ENCODE results near the gene TMEM263. TPM values are rescaled to one million over a fixed set of nuclear protein-coding genes. Genes with fewer than 3 reads are reported as not detected.

TMEM263 gene
- total and polyA plus RNA-seq, 9 of the 15 experiments (the other 6 are each of a cell fraction or from before 2014, with no cell fraction given): 12.6 to 36.7 (median 24.4) TPM

DNA sequence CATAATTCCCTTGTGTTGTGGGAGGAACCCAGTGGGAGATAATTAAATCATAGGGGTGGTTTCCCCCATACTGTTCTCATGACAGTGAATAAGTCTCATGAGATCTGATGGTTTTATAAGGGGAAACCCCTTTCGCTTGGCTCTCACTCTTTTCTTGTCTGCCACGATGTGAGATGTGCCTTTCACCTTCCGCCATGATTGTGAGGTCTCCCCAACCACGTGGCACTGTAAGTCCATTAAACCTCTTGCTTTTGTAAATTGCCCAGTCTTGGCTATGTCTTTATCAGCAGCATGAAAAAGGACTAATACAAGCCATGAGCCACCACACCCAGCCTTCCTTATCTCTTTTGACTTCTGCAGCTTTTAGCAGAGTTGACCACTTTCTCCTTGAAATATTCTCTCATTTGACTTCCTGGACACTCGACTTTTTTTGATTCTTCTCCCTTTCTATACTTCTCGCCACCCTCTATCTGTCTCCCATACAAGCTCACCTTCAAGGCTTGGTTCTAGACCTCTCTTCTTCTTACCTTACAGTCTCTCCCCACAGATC lies 29.0 kb downstream of the TMEM263 start (continued):
- TF ChIP-seq, protein P1, sequence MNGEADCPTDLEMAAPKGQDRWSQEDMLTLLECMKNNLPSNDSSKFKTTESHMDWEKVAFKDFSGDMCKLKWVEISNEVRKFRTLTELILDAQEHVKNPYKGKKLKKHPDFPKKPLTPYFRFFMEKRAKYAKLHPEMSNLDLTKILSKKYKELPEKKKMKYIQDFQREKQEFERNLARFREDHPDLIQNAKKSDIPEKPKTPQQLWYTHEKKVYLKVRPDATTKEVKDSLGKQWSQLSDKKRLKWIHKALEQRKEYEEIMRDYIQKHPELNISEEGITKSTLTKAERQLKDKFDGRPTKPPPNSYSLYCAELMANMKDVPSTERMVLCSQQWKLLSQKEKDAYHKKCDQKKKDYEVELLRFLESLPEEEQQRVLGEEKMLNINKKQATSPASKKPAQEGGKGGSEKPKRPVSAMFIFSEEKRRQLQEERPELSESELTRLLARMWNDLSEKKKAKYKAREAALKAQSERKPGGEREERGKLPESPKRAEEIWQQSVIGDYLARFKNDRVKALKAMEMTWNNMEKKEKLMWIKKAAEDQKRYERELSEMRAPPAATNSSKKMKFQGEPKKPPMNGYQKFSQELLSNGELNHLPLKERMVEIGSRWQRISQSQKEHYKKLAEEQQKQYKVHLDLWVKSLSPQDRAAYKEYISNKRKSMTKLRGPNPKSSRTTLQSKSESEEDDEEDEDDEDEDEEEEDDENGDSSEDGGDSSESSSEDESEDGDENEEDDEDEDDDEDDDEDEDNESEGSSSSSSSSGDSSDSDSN (IDR thresholded peaks at IDR 0.05; ENCODE audit: borderline replicate concordance in 1 of 2, low read depth in 2 of 2, low read length in 2 of 2): no peak
- TF ChIP-seq TGIF2 (CRISPR knock-in tag; IDR thresholded peaks at IDR 0.05): no peak
- TF ChIP-seq NUFIP1 (IDR thresholded peaks at IDR 0.05; ENCODE audit: partially characterized antibody): peak; percentile 74
- TF ChIP-seq, protein P2, sequence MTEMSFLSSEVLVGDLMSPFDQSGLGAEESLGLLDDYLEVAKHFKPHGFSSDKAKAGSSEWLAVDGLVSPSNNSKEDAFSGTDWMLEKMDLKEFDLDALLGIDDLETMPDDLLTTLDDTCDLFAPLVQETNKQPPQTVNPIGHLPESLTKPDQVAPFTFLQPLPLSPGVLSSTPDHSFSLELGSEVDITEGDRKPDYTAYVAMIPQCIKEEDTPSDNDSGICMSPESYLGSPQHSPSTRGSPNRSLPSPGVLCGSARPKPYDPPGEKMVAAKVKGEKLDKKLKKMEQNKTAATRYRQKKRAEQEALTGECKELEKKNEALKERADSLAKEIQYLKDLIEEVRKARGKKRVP (CRISPR knock-in tag; IDR thresholded peaks at IDR 0.05): no peak
- TF ChIP-seq ZNF121 (CRISPR knock-in tag; conservative IDR thresholded peaks at IDR 0.05): no peak
- no peak for TF ChIP-seq ZNF124 (CRISPR knock-in tag; IDR thresholded peaks at IDR 0.05)
- no peak for TF ChIP-seq HDAC8 (tag; IDR thresholded peaks at IDR 0.05)
- peak; percentile 78 for TF ChIP-seq USF1 (CRISPR knock-in tag; IDR thresholded peaks at IDR 0.05)
- peak; percentile 75; the same call in 1 of the 2 replicates for TF ChIP-seq ZNF175 (CRISPR knock-in tag; IDR thresholded peaks at IDR 0.05; ENCODE audit: low read depth)
- no peak for TF ChIP-seq GTF3C2 (IDR thresholded peaks at IDR 0.05; ENCODE audit: borderline replicate concordance, extremely low read depth, insufficient read length)
- no peak for TF ChIP-seq RFX7 (CRISPR knock-in tag; IDR thresholded peaks at IDR 0.05)
- no peak for TF ChIP-seq NCOA6 (IDR thresholded peaks at IDR 0.05)
- no peak for TF ChIP-seq CAMTA2 (CRISPR knock-in tag; conservative IDR thresholded peaks at IDR 0.05)
- no peak for TF ChIP-seq YBX1 (IDR thresholded peaks at IDR 0.05)
- 0 out of 2 replicates have a peak, but pooled peaks have one; percentile 59 for TF ChIP-seq ELF1 (tag; IDR thresholded peaks at IDR 0.05)
- peak; percentile 42; the same call in 1 of the 2 replicates for TF ChIP-seq ZNF445 (CRISPR knock-in tag; IDR thresholded peaks at IDR 0.05; ENCODE audit: low read depth)
- TF ChIP-seq POLR3G (IDR thresholded peaks at IDR 0.05; ENCODE audit: extremely low read depth, insufficient read length, insufficient replicate concordance): no peak
- TF ChIP-seq, protein P3, sequence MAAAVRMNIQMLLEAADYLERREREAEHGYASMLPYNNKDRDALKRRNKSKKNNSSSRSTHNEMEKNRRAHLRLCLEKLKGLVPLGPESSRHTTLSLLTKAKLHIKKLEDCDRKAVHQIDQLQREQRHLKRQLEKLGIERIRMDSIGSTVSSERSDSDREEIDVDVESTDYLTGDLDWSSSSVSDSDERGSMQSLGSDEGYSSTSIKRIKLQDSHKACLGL (CRISPR knock-in tag; IDR thresholded peaks at IDR 0.05; ENCODE audit: borderline replicate concordance, poor library complexity, severe bottlenecking): peak; percentile 66
- TF ChIP-seq HMG20B (CRISPR knock-in tag; IDR thresholded peaks at IDR 0.05): no peak
- TF ChIP-seq TAF7 (tag; IDR thresholded peaks at IDR 0.05): peak; percentile 47; the same call in 1 of the 2 replicates
- TF ChIP-seq ETV5 (CRISPR knock-in tag; IDR thresholded peaks at IDR 0.05; ENCODE audit: low read depth): peak; percentile 45; the same call in 1 of the 2 replicates
- TF ChIP-seq GTF2E2 (tag; IDR thresholded peaks at IDR 0.05): no peak
